ENCODE measurements around the gene CYB5RL.

CYB5RL gene

DNA sequence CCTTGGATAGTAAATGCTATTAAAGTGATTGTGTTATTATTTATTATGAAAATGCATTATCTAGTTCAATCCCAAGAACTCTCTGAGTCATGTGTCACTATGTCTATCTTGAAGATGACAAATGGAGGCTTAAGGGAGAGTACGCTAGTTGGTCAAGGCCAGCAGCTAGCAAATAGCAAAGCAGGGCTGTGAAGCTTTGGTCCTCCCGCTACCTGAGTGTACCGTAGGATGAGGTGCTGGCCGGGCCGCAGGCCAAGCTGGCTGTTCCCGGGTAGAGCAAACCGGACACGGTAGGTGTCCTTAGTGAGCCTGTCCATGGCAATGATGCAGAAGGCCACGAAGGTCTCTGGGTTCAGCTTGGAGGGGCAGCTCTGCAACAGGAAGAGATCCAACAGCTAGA is 9.3 kb downstream of the CYB5RL start:
- WGBS (ENCODE audit: insufficient coverage, insufficient read length) = no CpG with 5 or more reads among the region's 9 CpGs
- DNase-seq (ENCODE audit: low read depth, low spot score) = no peak
- Histone ChIP-seq H3K27ac (ENCODE audit: low read length) (no peak overlapping the region), H3K9me3 (ENCODE audit: control insufficient read depth, insufficient read depth, low read length) (no peaks in the 10 kb centered on the region), H3K4me1 (ENCODE audit: control insufficient read depth, insufficient read depth, low read length) (no peaks in the 10 kb centered on the region), H3K36me3 (ENCODE audit: control insufficient read depth, insufficient read depth, low read length) (0 out of 2 replicates have a peak, but pooled peaks cover 3% of the 10 kb centered on the region), H3K27me3 (ENCODE audit: control insufficient read depth, insufficient read depth, low read length) (no peaks in the 10 kb centered on the region), H3K4me3 (ENCODE audit: low read length) (no peak overlapping the region)

GRCh38 chr1:54188291-54188690 is 11.5 kb downstream of the CYB5RL start:
- Histone ChIP-seq H3K9me3 (ENCODE audit: control insufficient read depth, insufficient read depth, low read length) (no peaks in the 10 kb centered on the region), H3K27ac (ENCODE audit: low read length) (no peak overlapping the region), H3K4me3 (ENCODE audit: low read length) (no peak overlapping the region), H3K4me1 (ENCODE audit: control insufficient read depth, insufficient read depth, low read length) (no peaks in the 10 kb centered on the region), H3K36me3 (ENCODE audit: control insufficient read depth, insufficient read depth, low read length) (0 out of 2 replicates have a peak, but pooled peaks cover 3% of the 10 kb centered on the region), H3K27me3 (ENCODE audit: control insufficient read depth, insufficient read depth, low read length) (no peaks in the 10 kb centered on the region)
- no peak for DNase-seq (ENCODE audit: low read depth, low spot score)
- WGBS (ENCODE audit: insufficient coverage, insufficient read length) = no CpG with 5 or more reads among the region's 1 CpG

DNA sequence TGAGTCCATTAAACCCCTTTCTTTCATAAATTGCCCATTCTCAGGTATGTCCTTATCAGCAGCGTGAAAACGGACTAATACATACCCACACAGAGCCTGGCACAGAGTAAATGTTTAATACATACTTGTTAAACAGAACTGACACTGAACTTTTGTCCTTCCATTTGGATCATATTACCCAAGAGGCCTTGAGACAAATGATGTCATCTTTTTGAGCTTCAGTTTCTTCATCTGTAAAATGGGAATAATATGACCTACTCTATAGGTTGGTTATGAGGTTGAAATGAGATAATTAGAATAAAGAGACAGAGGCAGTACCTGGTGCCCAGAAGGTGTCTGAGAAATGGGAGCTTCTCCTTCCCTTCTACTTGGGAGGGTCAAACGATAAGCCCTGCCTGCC is 13.8 kb downstream of the CYB5RL start:
- no peaks in the 10 kb centered on the region for H3K9me3 ChIP-seq (ENCODE audit: control insufficient read depth, insufficient read depth, low read length)
- no peak overlapping the region for H3K27ac ChIP-seq (ENCODE audit: low read length)
- H3K4me3 ChIP-seq (ENCODE audit: low read length) = no peak overlapping the region
- DNase-seq (ENCODE audit: low read depth, low spot score) = no peak
- 0 out of 2 replicates have a peak, but pooled peaks cover 3% of the 10 kb centered on the region for H3K36me3 ChIP-seq (ENCODE audit: control insufficient read depth, insufficient read depth, low read length)
- no CpG with 5 or more reads among the region's 3 CpGs for WGBS (ENCODE audit: insufficient coverage, insufficient read length)
- H3K4me1 ChIP-seq (ENCODE audit: control insufficient read depth, insufficient read depth, low read length) = no peaks in the 10 kb centered on the region
- no peaks in the 10 kb centered on the region for H3K27me3 ChIP-seq (ENCODE audit: control insufficient read depth, insufficient read depth, low read length)

DNA sequence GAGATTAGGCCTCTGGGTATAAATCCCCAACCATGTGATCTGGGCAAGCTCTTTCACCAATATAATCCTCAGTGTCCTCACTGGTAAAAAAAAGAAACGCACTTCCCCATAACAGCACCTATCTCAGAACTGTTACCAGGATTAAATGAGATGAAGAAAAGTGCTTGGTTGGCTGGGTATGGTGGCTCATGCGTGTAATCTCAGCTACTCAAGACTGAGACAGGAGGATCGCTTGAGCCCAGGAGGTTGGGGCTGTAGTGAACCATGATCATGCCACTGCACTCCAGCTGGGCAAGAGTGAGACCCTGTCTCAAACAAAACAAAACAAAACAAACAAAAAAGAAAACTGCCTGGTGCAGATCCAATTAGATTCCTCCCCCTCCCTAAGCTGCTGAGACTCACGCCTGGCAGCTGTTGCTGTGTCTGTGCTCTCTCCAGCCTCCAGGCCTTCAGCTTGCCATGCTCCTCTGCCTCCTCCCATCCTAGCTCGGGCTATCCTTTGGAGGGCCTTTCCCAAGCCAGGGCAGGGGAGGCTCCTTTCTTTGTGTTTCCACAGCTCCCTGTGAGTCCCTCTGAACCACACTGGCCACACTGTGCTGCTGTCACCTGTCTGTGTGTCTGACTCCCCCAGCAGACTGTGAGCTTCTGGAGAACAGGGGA is 19.0 kb downstream of the CYB5RL start:
- Histone ChIP-seq H3K27me3 (ENCODE audit: control insufficient read depth, insufficient read depth, low read length) (no peaks in the 10 kb centered on the region), H3K36me3 (ENCODE audit: control insufficient read depth, insufficient read depth, low read length) (no peaks in the 10 kb centered on the region), H3K9me3 (ENCODE audit: control insufficient read depth, insufficient read depth, low read length) (no peaks in the 10 kb centered on the region), H3K4me3 (ENCODE audit: low read length) (no peak overlapping the region), H3K27ac (ENCODE audit: low read length) (no peak overlapping the region), H3K4me1 (ENCODE audit: control insufficient read depth, insufficient read depth, low read length) (no peaks in the 10 kb centered on the region)
- DNase-seq (ENCODE audit: low read depth, low spot score) = no peak
- no CpG with 5 or more reads among the region's 5 CpGs for whole genome bisulfite sequencing (ENCODE audit: insufficient coverage, insufficient read length)

GRCh38 chr1:54178296-54179070 is 21.3 kb downstream of the CYB5RL start:
- H3K9me3 ChIP-seq (ENCODE audit: control insufficient read depth, insufficient read depth, low read length) = no peaks in the 10 kb centered on the region
- H3K27me3 ChIP-seq (ENCODE audit: control insufficient read depth, insufficient read depth, low read length) = no peaks in the 10 kb centered on the region
- no peak overlapping the region for H3K4me3 ChIP-seq (ENCODE audit: low read length)
- DNase-seq (ENCODE audit: low read depth, low spot score) = no peak
- H3K27ac ChIP-seq (ENCODE audit: low read length) = no peak overlapping the region
- no CpG with 5 or more reads among the region's 9 CpGs for WGBS (ENCODE audit: insufficient coverage, insufficient read length)
- H3K4me1 ChIP-seq (ENCODE audit: control insufficient read depth, insufficient read depth, low read length) = no peaks in the 10 kb centered on the region
- no peaks in the 10 kb centered on the region for H3K36me3 ChIP-seq (ENCODE audit: control insufficient read depth, insufficient read depth, low read length)

GRCh38 chr1:54177726-54178125 is 22.1 kb downstream of the CYB5RL start:
- no CpG with 5 or more reads among the region's 8 CpGs for WGBS (ENCODE audit: insufficient coverage, insufficient read length)
- H3K9me3 ChIP-seq (ENCODE audit: control insufficient read depth, insufficient read depth, low read length) = no peaks in the 10 kb centered on the region
- no peak for DNase-seq (ENCODE audit: low read depth, low spot score)
- no peaks in the 10 kb centered on the region for H3K27me3 ChIP-seq (ENCODE audit: control insufficient read depth, insufficient read depth, low read length)
- H3K4me3 ChIP-seq (ENCODE audit: low read length) = no peak overlapping the region
- no peaks in the 10 kb centered on the region for H3K4me1 ChIP-seq (ENCODE audit: control insufficient read depth, insufficient read depth, low read length)
- no peak overlapping the region for H3K27ac ChIP-seq (ENCODE audit: low read length)
- H3K36me3 ChIP-seq (ENCODE audit: control insufficient read depth, insufficient read depth, low read length) = no peaks in the 10 kb centered on the region

GRCh38 chr1:54176621-54177327 is 23.1 kb downstream of the CYB5RL start:
- no peaks in the 10 kb centered on the region for H3K4me1 ChIP-seq (ENCODE audit: control insufficient read depth, insufficient read depth, low read length)
- H3K36me3 ChIP-seq (ENCODE audit: control insufficient read depth, insufficient read depth, low read length) = no peaks in the 10 kb centered on the region
- H3K27me3 ChIP-seq (ENCODE audit: control insufficient read depth, insufficient read depth, low read length) = no peaks in the 10 kb centered on the region
- H3K27ac ChIP-seq (ENCODE audit: low read length) = no peak overlapping the region
- no CpG with 5 or more reads among the region's 6 CpGs for WGBS (ENCODE audit: insufficient coverage, insufficient read length)
- no peak overlapping the region for H3K4me3 ChIP-seq (ENCODE audit: low read length)
- H3K9me3 ChIP-seq (ENCODE audit: control insufficient read depth, insufficient read depth, low read length) = no peaks in the 10 kb centered on the region
- no peak for DNase-seq (ENCODE audit: low read depth, low spot score)

DNA sequence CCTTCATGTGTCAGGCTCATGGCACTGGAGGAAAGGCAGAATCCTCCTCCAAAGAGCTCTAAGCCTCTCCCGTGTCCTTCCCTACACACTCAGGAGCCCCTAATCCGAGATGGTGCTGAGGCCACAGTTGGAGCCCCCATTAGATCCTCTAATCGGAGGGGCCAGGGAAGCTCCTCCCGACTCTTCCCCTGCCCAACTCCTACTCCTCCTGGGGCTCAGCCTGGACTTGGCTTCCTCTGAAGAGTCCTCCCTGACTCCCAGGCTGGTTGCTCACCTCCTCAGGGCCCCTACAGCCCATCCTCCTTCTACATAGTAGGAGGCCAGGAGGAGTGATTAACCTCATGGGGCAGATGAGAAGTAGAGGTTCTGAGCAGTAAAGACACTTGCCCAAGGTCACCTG is 25.7 kb downstream of the CYB5RL start:
- DNase-seq (ENCODE audit: low read depth, low spot score) = no peak
- Histone ChIP-seq H3K4me1 (ENCODE audit: control insufficient read depth, insufficient read depth, low read length) (no peaks in the 10 kb centered on the region), H3K9me3 (ENCODE audit: control insufficient read depth, insufficient read depth, low read length) (no peaks in the 10 kb centered on the region), H3K27me3 (ENCODE audit: control insufficient read depth, insufficient read depth, low read length) (no peaks in the 10 kb centered on the region), H3K4me3 (ENCODE audit: low read length) (no peak overlapping the region), H3K36me3 (ENCODE audit: control insufficient read depth, insufficient read depth, low read length) (no peaks in the 10 kb centered on the region), H3K27ac (ENCODE audit: low read length) (no peak overlapping the region)
- no CpG with 5 or more reads among the region's 4 CpGs for WGBS (ENCODE audit: insufficient coverage, insufficient read length)

GRCh38 chr1:54173681-54174080 is 26.1 kb downstream of the CYB5RL start:
- H3K9me3 ChIP-seq (ENCODE audit: control insufficient read depth, insufficient read depth, low read length) = no peaks in the 10 kb centered on the region
- no peaks in the 10 kb centered on the region for H3K36me3 ChIP-seq (ENCODE audit: control insufficient read depth, insufficient read depth, low read length)
- no peak for DNase-seq (ENCODE audit: low read depth, low spot score)
- WGBS (ENCODE audit: insufficient coverage, insufficient read length) = no CpG with 5 or more reads among the region's 9 CpGs
- H3K27me3 ChIP-seq (ENCODE audit: control insufficient read depth, insufficient read depth, low read length) = no peaks in the 10 kb centered on the region
- no peaks in the 10 kb centered on the region for H3K4me1 ChIP-seq (ENCODE audit: control insufficient read depth, insufficient read depth, low read length)
- no peak overlapping the region for H3K27ac ChIP-seq (ENCODE audit: low read length)
- H3K4me3 ChIP-seq (ENCODE audit: low read length) = no peak overlapping the region

DNA sequence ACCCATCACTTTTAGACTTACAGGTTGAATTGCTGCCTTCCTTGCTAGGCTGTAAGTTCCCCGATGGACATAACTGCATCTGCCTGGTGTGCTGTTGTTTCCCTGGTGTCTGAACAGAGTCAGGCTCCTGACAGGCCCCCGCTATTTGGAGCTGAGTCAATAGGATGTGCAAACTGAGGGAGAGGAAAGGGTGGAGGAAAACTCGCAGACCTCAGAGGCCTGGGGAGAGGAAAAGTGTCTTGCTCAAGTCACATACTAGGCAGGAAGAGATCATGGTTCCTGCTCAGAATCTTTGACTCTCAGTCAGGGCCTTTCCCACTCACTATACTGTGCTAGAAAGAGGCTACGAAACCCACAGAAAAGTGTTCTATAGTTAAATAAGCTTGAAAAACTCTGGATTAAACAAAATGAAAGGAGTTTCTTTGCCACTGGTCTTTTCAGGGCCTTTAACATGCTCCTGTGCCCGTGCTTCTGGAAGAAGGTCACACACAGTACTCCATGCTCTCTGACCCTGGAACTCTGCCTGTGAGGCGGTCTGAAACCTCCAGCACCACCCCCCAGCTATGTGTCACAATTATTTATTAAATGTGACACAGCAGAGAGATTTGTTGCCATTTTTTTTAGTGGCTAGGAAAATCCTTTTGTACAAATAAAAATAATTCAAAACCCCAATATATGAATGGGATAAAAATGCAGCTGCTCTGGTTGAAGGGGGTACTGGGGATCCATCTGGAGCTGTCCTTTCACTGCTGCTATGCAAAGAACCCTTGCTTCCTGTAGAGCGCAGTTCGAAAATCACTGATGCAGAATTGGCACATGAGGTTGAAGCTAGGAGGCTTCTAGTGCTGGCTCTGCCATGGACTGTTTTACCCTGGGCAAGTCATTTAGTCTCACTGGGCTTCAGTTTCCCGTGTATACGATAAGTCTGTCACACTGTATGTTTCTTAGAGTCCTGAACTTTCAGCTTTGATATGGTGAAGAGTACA is 26.9 kb downstream of the CYB5RL start:
- Histone ChIP-seq H3K9me3 (ENCODE audit: control insufficient read depth, insufficient read depth, low read length) (no peaks in the 10 kb centered on the region), H3K4me1 (ENCODE audit: control insufficient read depth, insufficient read depth, low read length) (no peaks in the 10 kb centered on the region), H3K27me3 (ENCODE audit: control insufficient read depth, insufficient read depth, low read length) (no peaks in the 10 kb centered on the region), H3K27ac (ENCODE audit: low read length) (no peak overlapping the region), H3K36me3 (ENCODE audit: control insufficient read depth, insufficient read depth, low read length) (no peaks in the 10 kb centered on the region), H3K4me3 (ENCODE audit: low read length) (no peak overlapping the region)
- DNase-seq (ENCODE audit: low read depth, low spot score) = no peak
- no CpG with 5 or more reads among the region's 10 CpGs for WGBS (ENCODE audit: insufficient coverage, insufficient read length)
